ENCODE data around the gene SRRT.

GRCh38 chr7:100921039-100921438, 46.1 kb downstream of the SRRT start:
- no peak for TF ChIP-seq CTCF (conservative IDR thresholded peaks at IDR 0.05 in 1 of 2, IDR thresholded peaks at IDR 0.05 in 1 of 2; ENCODE audit: low read depth in 1 of 2, low read length in 2 of 2)
- TF ChIP-seq EZH2 (IDR thresholded peaks at IDR 0.05; ENCODE audit: low read length, missing control alignments) = no peak

Measured in fibroblast of lung (primary cell).